Mesendoderm (in vitro differentiated cells): ENCODE measurements around the gene MEF2C.

ENCODE experiments used
- DNase-seq: peaks from one replicate; pipeline ENCODE4 v3.0.0; 2013
- H2AK5ac ChIP-seq: 2 replicates; pipeline ENCODE4 v1.6.1; 2013; ENCODE audit warnings: low read length, inconsistent platforms
- H2BK120ac ChIP-seq: 2 replicates; pipeline ENCODE4 v1.6.1; 2013; ENCODE audit warnings: low read depth, mild to moderate bottlenecking, low read length, moderate library complexity, mixed read lengths
- H2BK15ac ChIP-seq: replicated peaks from 2 replicates; pipeline ENCODE4 v1.6.1; 2013; ENCODE audit warnings: low read depth, mild to moderate bottlenecking, moderate library complexity
- H2BK5ac ChIP-seq: 2 replicates; pipeline ENCODE4 v1.6.1; 2013; ENCODE audit warnings: low read length, inconsistent platforms
- H3K18ac ChIP-seq: 2 replicates; pipeline ENCODE4 v1.6.1; 2013; ENCODE audit warnings: mild to moderate bottlenecking, low read length, mixed read lengths
- H3K23ac ChIP-seq: one replicate; pipeline ENCODE4 v1.6.1; 2013; ENCODE audit warnings: low read length
- H3K27ac ChIP-seq: 2 replicates; pipeline ENCODE4 v1.5.1; 2013; ENCODE audit warnings: low read depth, mild to moderate bottlenecking, inconsistent platforms, low read length, moderate library complexity
- H3K27me3 ChIP-seq: 2 replicates; pipeline ENCODE4 v1.6.1; 2013; ENCODE audit warnings: low read length, control low read depth, mild to moderate bottlenecking, inconsistent platforms; ENCODE audit not compliant: insufficient read depth, poor library complexity
- H3K36me3 ChIP-seq: 2 replicates; pipeline ENCODE4 v1.6.1; 2013; ENCODE audit warnings: low read length, inconsistent platforms; ENCODE audit not compliant: control insufficient read depth, insufficient read depth
- H3K4ac ChIP-seq: one replicate; pipeline ENCODE4 v1.6.1; 2013; ENCODE audit warnings: low read depth, mild to moderate bottlenecking, low read length, moderate library complexity
- H3K4me1 ChIP-seq: 2 replicates; pipeline ENCODE4 v1.6.1; 2013; ENCODE audit warnings: low read depth, low read length, inconsistent platforms; ENCODE audit not compliant: control insufficient read depth
- H3K4me2 ChIP-seq: 2 replicates; pipeline ENCODE4 v1.6.1; 2013; ENCODE audit warnings: low read length
- H3K4me3 ChIP-seq: 2 replicates; pipeline ENCODE4 v1.5.1; 2013; ENCODE audit warnings: mild to moderate bottlenecking, low read length
- H3K56ac ChIP-seq: one replicate; pipeline ENCODE4 v1.6.1; 2013; ENCODE audit warnings: low read length
- H3K79me1 ChIP-seq: 2 replicates; pipeline ENCODE4 v1.6.1; 2013; ENCODE audit warnings: low read length, inconsistent platforms
- H3K79me2 ChIP-seq: 2 replicates; pipeline ENCODE4 v1.6.1; 2013; ENCODE audit warnings: mild to moderate bottlenecking, low read length; ENCODE audit not compliant: control insufficient read depth, insufficient read depth
- H3K9ac ChIP-seq: 2 replicates; pipeline ENCODE4 v1.6.1; 2013; ENCODE audit warnings: low read length, inconsistent platforms
- H4K5ac ChIP-seq: one replicate; pipeline ENCODE4 v1.6.1; 2013; ENCODE audit warnings: low read length
- H4K8ac ChIP-seq: one replicate; pipeline ENCODE4 v1.6.1; 2013; ENCODE audit warnings: low read depth, mild to moderate bottlenecking, control low read depth, low read length, moderate library complexity
- WGBS: extraction: QIAGEN DNeasy Blood & Tissue Kit; methylation state at CpG from one replicate; pipeline ENCODE4 v1.1.7; 2013; ENCODE audit warnings: low lambda C conversion rate, missing lambda C conversion rate; ENCODE audit not compliant: insufficient coverage; ENCODE audit errors: extremely low coverage; 5-methylcytosine and 5-hydroxymethylcytosine counted together

MEF2C gene

DNA sequence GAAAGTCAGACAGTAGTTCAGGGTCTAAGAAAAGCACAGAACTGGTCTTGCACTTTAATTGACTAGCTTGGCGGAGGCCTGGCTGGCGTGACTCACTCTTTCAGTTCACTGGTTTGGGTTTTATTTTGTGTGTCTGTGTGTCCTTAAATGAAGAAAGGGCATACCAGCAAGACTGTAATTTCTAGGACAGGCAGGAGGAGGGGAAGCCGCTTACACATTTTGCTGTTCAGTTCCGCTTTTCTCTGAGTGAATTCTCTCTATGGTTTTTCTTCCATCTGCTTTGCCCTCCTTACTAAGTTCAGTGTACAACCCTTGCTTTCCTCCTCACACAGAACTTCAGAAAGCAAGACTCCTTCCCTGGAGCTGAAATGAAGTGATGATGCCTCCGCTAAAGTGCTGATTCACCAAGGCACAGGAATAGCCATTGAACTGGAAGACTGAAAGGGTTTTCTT lies 150.8 kb downstream of the MEF2C start:
- DNase-seq, result no peak

DNA sequence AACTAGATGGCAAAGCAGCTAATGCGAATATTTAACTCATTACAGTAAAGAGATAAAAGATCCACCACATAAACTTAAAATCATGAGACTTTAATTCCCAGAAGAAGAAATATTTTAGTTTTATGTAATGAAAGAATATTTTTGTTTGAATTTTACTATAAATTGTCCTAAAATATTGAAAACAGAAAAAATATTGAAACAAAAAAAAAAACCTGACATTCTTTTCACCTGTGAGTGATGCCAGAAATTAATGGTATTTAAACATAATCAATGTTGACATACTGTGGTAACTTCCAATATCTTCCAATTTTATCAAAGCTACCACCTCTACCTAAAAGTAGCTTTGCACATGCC lies 153.2 kb downstream of the MEF2C start:
- H4K5ac ChIP-seq, result no peak overlapping the region
- no peak overlapping the region for H2BK15ac ChIP-seq
- no peak overlapping the region for H3K27ac ChIP-seq
- H3K4me2 ChIP-seq, result no peak overlapping the region
- no peaks in the 10 kb centered on the region for H3K79me2 ChIP-seq
- no peaks in the 10 kb centered on the region for H3K79me1 ChIP-seq
- no peak overlapping the region for H3K18ac ChIP-seq
- H3K4ac ChIP-seq, result no peak overlapping the region
- no peak overlapping the region for H3K23ac ChIP-seq
- H3K4me1 ChIP-seq, result no peaks in the 10 kb centered on the region
- H2AK5ac ChIP-seq, result no peak overlapping the region
- H2BK5ac ChIP-seq, result no peak overlapping the region
- H4K8ac ChIP-seq, result no peak overlapping the region
- H3K4me3 ChIP-seq, result no peak overlapping the region
- no peaks in the 10 kb centered on the region for H3K27me3 ChIP-seq
- WGBS, result no CpG with 5 or more reads among the region's 1 CpG
- no peaks in the 10 kb centered on the region for H3K36me3 ChIP-seq
- DNase-seq, result no peak
- H3K56ac ChIP-seq, result no peak overlapping the region
- H2BK120ac ChIP-seq, result no peak overlapping the region
- no peak overlapping the region for H3K9ac ChIP-seq

More for the DNA sequence above, 150.8 kb downstream of the MEF2C start:
- Histone ChIP-seq H3K23ac (no peak overlapping the region), H2AK5ac (no peak overlapping the region), H3K4me3 (no peak overlapping the region), H3K4me1 (no peaks in the 10 kb centered on the region), H3K27ac (no peak overlapping the region), H3K27me3 (no peaks in the 10 kb centered on the region), H3K9ac (no peak overlapping the region), H3K79me1 (no peaks in the 10 kb centered on the region), H3K4ac (no peak overlapping the region), H4K8ac (peak overlapping the region; percentile 56), H4K5ac (no peak overlapping the region), H3K18ac (no peak overlapping the region), H3K56ac (no peak overlapping the region), H3K4me2 (no peak overlapping the region), H3K79me2 (no peaks in the 10 kb centered on the region), H2BK15ac (no peak overlapping the region), H2BK5ac (no peak overlapping the region), H2BK120ac (no peak overlapping the region), H3K36me3 (no peaks in the 10 kb centered on the region)
- WGBS, result no CpG with 5 or more reads among the region's 5 CpGs

DNA sequence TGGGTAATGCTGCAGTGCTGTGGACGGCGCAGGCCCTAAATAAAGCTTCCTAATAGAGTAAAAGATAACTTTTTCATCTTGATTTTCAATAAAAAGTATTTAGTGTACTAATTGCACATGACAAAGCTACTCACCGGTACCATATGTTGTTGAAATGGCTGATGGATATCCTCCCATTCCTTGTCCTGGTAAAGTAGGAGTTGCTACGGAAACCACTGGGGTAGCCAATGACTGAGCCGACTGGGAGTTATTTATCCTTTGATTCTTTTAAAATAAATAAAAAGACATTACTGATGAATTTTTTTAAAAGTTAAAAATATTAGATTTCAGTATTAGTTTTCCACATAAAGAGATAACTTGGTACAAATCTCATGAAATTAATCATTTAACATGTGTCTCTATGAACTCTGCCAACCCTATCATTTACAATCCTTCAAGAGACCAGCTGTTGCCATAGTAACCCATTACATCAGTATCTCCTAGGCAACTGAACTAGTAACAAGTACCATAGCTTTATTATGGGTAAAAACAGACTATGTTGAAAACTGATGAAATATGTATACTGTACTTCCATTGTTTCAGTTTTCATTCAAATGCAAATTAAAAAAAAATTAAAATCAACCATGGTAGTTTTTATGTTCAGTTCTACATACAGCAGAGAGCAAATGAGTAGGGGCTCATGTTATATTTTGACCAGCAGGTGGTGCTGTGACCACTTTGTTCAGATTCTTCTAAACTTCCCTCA lies 153.7 kb downstream of the MEF2C start:
- no peaks in the 10 kb centered on the region for H3K4me1 ChIP-seq
- no peak overlapping the region for H3K56ac ChIP-seq
- H3K4me3 ChIP-seq, result no peak overlapping the region
- no peak overlapping the region for H3K18ac ChIP-seq
- H4K8ac ChIP-seq, result no peak overlapping the region
- no peak overlapping the region for H3K23ac ChIP-seq
- no peak overlapping the region for H3K9ac ChIP-seq
- H3K4ac ChIP-seq, result no peak overlapping the region
- no CpG with 5 or more reads among the region's 5 CpGs for WGBS
- H3K4me2 ChIP-seq, result no peak overlapping the region
- H2BK5ac ChIP-seq, result no peak overlapping the region
- no peak overlapping the region for H2AK5ac ChIP-seq
- H3K36me3 ChIP-seq, result no peaks in the 10 kb centered on the region
- H3K27me3 ChIP-seq, result no peaks in the 10 kb centered on the region
- H2BK120ac ChIP-seq, result no peak overlapping the region
- H3K79me1 ChIP-seq, result no peaks in the 10 kb centered on the region
- no peak overlapping the region for H4K5ac ChIP-seq
- no peaks in the 10 kb centered on the region for H3K79me2 ChIP-seq
- H3K27ac ChIP-seq, result no peak overlapping the region
- no peak overlapping the region for H2BK15ac ChIP-seq
- peak; percentile 85 for DNase-seq

DNA sequence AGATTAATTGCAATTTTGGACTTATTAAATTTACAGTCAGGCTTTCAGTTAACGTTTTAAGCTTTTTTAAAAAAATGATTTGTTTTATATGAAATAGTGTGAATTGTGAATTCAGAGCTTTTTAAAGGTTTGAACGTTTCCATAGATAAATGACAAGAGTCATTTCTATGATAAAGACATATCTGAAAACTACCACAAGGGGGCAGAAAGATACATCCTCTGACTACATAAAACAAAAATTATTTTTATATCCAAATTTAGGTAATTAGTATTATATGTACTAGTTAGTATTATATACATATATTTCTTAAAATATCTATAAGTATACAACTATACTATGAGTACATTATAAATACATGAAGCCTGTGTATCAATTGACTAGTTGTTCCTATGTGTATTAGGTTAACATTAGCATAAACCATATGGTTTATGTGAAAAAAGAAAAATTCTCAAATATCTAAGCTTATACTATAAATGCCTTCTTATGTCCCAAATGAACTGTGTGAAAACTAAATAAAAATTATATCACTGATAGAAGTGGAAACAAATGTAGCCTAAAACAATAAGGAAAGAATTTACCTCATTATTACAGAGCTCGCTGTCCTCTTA lies 155.2 kb downstream of the MEF2C start:
- H3K18ac ChIP-seq, result no peak overlapping the region
- no peaks in the 10 kb centered on the region for H3K79me1 ChIP-seq
- H3K4ac ChIP-seq, result no peak overlapping the region
- H3K9ac ChIP-seq, result no peak overlapping the region
- H2BK15ac ChIP-seq, result no peak overlapping the region
- no peak overlapping the region for H4K5ac ChIP-seq
- no peak overlapping the region for H3K4me3 ChIP-seq
- no peak overlapping the region for H2BK120ac ChIP-seq
- no peak overlapping the region for H3K27ac ChIP-seq
- H4K8ac ChIP-seq, result no peak overlapping the region
- no peaks in the 10 kb centered on the region for H3K4me1 ChIP-seq
- H3K36me3 ChIP-seq, result no peaks in the 10 kb centered on the region
- no peaks in the 10 kb centered on the region for H3K79me2 ChIP-seq
- H3K4me2 ChIP-seq, result no peak overlapping the region
- no peak overlapping the region for H3K56ac ChIP-seq
- H2BK5ac ChIP-seq, result no peak overlapping the region
- H2AK5ac ChIP-seq, result no peak overlapping the region
- H3K27me3 ChIP-seq, result no peaks in the 10 kb centered on the region
- WGBS, result 94% methylated on average over 2 of the region's 3 CpGs
- no peak overlapping the region for H3K23ac ChIP-seq
- peak; percentile 4 for DNase-seq

DNA sequence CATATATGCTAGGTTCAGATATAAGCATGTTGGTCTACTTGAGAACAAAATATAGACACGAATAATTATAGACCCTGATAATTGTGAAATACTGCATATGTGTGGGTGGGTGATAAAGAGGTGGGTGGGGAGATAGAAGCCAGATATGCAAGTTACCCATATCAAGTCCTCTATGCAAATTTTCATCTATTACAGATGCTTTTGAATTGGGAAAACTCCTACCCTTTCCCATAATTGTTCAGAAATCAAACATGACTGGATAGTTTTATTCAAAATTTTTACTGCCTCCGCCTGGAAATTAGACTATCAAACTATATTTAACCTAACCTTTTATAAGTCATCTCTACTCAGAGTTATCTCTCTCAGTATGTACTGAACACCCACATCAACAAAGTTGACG lies 157.5 kb downstream of the MEF2C start:
- no peak overlapping the region for H2BK15ac ChIP-seq
- H3K4me1 ChIP-seq, result no peaks in the 10 kb centered on the region
- H3K23ac ChIP-seq, result no peak overlapping the region
- no peak overlapping the region for H3K18ac ChIP-seq
- H4K8ac ChIP-seq, result no peak overlapping the region
- no peak overlapping the region for H2AK5ac ChIP-seq
- no peak overlapping the region for H3K56ac ChIP-seq
- H3K79me1 ChIP-seq, result no peaks in the 10 kb centered on the region
- H2BK120ac ChIP-seq, result no peak overlapping the region
- H4K5ac ChIP-seq, result no peak overlapping the region
- no peak overlapping the region for H3K4me2 ChIP-seq
- H3K79me2 ChIP-seq, result no peaks in the 10 kb centered on the region
- no peak overlapping the region for H3K4ac ChIP-seq
- no peaks in the 10 kb centered on the region for H3K36me3 ChIP-seq
- H3K9ac ChIP-seq, result no peak overlapping the region
- no peak overlapping the region for H3K27ac ChIP-seq
- H3K27me3 ChIP-seq, result no peaks in the 10 kb centered on the region
- no peak for DNase-seq
- no peak overlapping the region for H3K4me3 ChIP-seq
- WGBS, result no CpG with 5 or more reads among the region's 3 CpGs
- no peak overlapping the region for H2BK5ac ChIP-seq
